GM18526 (cell line): ENCODE data around the gene ZBTB24.

Source experiments
- POLR2A ChIP-seq: IDR thresholded peaks from 3 replicates; pipeline ENCODE4 v1.6.1; 2011; ENCODE audit not compliant: insufficient read length; ENCODE audit errors: extremely low read depth

Gene ZBTB24

DNA sequence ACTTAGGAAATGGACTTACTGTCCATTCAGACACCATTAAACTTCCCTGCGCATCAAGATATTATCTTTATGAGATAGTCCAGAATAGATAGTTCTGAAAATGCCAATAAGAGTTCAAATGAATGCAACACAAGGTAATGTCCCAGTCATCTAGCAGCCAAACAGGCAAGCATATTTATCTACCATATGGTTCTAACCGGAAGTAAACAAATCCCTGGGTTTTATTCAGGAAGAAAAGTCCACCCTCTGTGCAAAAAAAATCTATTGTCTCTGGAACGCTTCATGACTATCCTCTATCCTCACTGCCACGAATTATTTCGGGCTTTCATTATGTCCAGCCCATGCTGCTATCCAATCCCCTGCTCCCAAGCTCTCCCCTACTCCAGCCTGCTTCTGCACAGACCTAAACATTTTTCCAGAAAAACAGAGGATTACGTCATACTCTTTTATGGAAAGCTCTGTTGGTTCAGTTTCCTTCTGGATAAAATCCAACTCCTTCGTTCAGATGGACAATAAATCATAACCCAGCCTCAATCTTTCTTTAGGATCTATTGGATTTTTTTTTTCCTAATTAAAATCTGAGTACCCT lies 54.0 kb downstream of the ZBTB24 start:
- no peak for TF ChIP-seq POLR2A

DNA sequence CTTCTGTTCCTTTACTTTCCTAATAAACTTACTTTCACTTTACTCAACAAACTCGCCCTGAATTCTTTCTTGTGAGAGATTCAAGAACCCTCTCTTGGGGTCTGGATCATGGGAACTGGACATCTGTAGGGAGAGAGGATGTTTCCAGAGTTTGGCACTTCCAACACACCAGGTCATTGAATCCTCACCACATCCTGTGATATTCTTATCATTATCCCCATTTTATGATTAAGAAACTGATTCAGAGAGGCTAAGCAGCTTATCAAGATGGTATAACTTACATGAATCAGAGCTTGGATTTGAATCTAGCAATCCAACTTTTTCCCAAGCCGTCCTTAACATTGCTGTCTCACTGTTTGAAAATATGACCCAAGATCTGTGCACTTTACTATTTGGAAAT lies 58.1 kb downstream of the ZBTB24 start:
- no peak for TF ChIP-seq POLR2A

- TF ChIP-seq POLR2A = no peak
Measured at GRCh38 chr6:109421184-109421583, 61.8 kb downstream of the ZBTB24 start.

DNA sequence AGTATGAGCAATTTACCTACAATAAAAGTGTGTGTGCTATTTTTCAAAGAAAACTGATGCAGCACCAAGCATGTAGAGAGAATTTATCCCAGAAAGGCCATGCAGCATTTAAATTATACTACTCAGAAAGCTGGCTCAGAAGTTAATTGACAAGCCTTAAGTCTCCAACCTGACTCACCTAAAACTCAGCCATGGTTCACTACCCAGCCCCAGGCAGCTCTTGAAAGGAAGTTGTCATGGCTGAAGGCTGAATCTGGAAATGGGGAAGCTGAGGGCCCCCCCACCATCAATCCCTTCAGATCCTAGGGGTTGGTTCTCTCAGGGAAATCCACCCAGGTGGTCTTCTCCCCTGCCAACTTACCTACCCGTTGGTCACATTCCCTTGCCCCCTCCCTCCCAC lies 62.3 kb downstream of the ZBTB24 start:
- TF ChIP-seq POLR2A = no peak

DNA sequence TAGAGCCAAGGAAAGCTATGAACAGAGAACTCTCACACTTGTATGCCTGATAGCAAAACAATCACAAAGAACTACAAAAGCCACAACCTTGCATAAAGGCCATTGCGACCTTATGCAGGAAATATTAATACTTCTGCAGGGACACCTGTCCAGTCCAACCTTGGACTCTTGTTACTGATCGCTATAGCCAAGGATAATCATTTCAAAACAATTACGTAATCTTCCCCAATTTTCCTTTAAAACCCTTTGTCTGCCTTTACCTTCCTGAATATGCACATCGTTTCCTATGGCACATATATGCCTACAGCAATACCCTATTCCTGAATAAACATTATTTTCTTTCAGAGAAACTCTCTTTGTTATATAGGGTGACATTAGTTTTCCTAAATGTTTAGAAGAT lies 65.4 kb downstream of the ZBTB24 start:
- no peak for TF ChIP-seq POLR2A
